Measurements from ENCODE around the gene TM2D3. TPM values are rescaled to one million over a fixed set of nuclear protein-coding genes. Genes with fewer than 3 reads are reported as not detected.

TM2D3 gene
- total RNA-seq, 1 experiment from 2014 or later = 34.7 TPM

DNA sequence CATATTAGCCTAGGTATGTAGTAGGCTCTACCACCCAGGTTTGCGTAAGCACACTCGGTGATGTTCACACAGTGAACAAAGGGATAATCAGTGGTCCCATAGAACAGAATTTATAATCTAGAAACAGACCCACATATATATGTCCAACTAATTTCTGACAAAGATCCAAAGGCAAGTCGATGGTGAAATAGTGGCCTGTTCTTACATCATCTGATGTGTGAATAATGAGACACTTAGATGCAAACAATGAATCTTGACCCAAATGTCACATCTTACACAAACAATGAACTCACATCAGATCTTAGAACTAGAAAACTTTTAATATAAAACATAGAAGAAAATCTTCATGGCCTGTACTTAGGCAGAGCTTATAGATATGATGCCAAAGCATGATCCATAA lies 17.6 kb upstream of the TM2D3 start:
- no peaks in the 10 kb centered on the region for H3K27me3 Mint-ChIP-seq (ENCODE audit: insufficient read depth, unreplicated experiment)
- H3K36me3 ChIP-seq (ENCODE audit: control insufficient read depth, insufficient read depth, low read length) = no peaks in the 10 kb centered on the region
- no peaks in the 10 kb centered on the region for H3K9me3 Mint-ChIP-seq (ENCODE audit: unreplicated experiment)
- intact Hi-C loops (cut with micrococcal nuclease; ENCODE audit: unreplicated experiment) = no loop called here
- BruUV-seq (replicated peaks) = no TSS peak
- H3K4me1 Mint-ChIP-seq (ENCODE audit: low read depth, unreplicated experiment) = peaks cover 3% of the 10 kb centered on the region
- H3K27ac Mint-ChIP-seq (ENCODE audit: unreplicated experiment) = no peak overlapping the region
- H3K9me3 ChIP-seq = no peaks in the 10 kb centered on the region
- CTCF ChIA-PET = no interaction called here
- no peaks in the 10 kb centered on the region for H3K27me3 ChIP-seq (replicated peaks; ENCODE audit: control insufficient read depth, insufficient read depth, low read length)
- no peak overlapping the region for H3K4me3 Mint-ChIP-seq (ENCODE audit: unreplicated experiment)
- POLR2A ChIA-PET = no interaction called here
- TF ChIP-seq, protein P1, sequence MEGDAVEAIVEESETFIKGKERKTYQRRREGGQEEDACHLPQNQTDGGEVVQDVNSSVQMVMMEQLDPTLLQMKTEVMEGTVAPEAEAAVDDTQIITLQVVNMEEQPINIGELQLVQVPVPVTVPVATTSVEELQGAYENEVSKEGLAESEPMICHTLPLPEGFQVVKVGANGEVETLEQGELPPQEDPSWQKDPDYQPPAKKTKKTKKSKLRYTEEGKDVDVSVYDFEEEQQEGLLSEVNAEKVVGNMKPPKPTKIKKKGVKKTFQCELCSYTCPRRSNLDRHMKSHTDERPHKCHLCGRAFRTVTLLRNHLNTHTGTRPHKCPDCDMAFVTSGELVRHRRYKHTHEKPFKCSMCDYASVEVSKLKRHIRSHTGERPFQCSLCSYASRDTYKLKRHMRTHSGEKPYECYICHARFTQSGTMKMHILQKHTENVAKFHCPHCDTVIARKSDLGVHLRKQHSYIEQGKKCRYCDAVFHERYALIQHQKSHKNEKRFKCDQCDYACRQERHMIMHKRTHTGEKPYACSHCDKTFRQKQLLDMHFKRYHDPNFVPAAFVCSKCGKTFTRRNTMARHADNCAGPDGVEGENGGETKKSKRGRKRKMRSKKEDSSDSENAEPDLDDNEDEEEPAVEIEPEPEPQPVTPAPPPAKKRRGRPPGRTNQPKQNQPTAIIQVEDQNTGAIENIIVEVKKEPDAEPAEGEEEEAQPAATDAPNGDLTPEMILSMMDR (IDR thresholded peaks at IDR 0.05; ENCODE audit: insufficient read depth in 1 of 2, low read depth in 1 of 2, low read length in 1 of 2, severe bottlenecking in 1 of 2, unreplicated experiment in 1 of 2) = no peak
- no peaks in the 10 kb centered on the region for H3K36me3 Mint-ChIP-seq (ENCODE audit: insufficient read depth, unreplicated experiment)
- no peaks in the 10 kb centered on the region for H3K4me1 ChIP-seq
- DNase-seq = no peak
- H3K4me3 ChIP-seq (ENCODE audit: low read depth, low read length) = no peak overlapping the region

DNA sequence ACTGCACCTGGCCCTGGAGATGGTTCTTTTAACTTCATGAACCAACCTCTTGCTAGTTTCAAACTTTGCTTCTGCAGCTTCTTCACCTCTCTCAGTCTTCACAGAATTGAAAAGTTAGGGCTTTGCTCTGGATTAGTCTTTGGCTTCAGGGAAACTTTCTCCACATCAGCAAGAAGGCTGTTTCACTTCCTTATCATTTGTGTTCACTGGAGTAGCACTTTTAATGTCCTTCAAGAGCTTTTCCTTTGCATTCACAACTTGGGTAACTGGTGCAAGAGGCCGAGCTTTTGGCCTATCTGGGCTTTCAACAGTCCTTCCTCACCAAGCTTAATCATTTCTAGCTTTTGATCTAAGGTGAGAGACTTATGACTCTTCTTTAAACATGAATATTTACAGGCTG lies 15.7 kb upstream of the TM2D3 start:
- ChIA-PET POLR2A (no interaction called here), CTCF (interaction anchor here (0.7 kb wide), 1 partner anchor 552 kb away, joined by 3 read pairs; no protein-coding TSS in a partner anchor)
- Mint-ChIP-seq H3K4me1 (ENCODE audit: low read depth, unreplicated experiment) (peaks cover 10% of the 10 kb centered on the region), H3K4me3 (ENCODE audit: unreplicated experiment) (no peak overlapping the region), H3K36me3 (ENCODE audit: insufficient read depth, unreplicated experiment) (no peaks in the 10 kb centered on the region), H3K27ac (ENCODE audit: unreplicated experiment) (no peak overlapping the region), H3K27me3 (ENCODE audit: insufficient read depth, unreplicated experiment) (no peaks in the 10 kb centered on the region), H3K9me3 (ENCODE audit: unreplicated experiment) (no peaks in the 10 kb centered on the region)
- no TSS peak for BruUV-seq (replicated peaks)
- TF ChIP-seq, protein P1 (IDR thresholded peaks at IDR 0.05; ENCODE audit: insufficient read depth in 1 of 2, low read depth in 1 of 2, low read length in 1 of 2, severe bottlenecking in 1 of 2, unreplicated experiment in 1 of 2) = no peak
- Histone ChIP-seq H3K4me3 (ENCODE audit: low read depth, low read length) (no peak overlapping the region), H3K27me3 (replicated peaks; ENCODE audit: control insufficient read depth, insufficient read depth, low read length) (no peaks in the 10 kb centered on the region), H3K9me3 (no peaks in the 10 kb centered on the region), H3K4me1 (no peaks in the 10 kb centered on the region), H3K36me3 (ENCODE audit: control insufficient read depth, insufficient read depth, low read length) (no peaks in the 10 kb centered on the region)
- intact Hi-C loops (cut with micrococcal nuclease; ENCODE audit: unreplicated experiment) = no loop called here
- DNase-seq = no peak

DNA sequence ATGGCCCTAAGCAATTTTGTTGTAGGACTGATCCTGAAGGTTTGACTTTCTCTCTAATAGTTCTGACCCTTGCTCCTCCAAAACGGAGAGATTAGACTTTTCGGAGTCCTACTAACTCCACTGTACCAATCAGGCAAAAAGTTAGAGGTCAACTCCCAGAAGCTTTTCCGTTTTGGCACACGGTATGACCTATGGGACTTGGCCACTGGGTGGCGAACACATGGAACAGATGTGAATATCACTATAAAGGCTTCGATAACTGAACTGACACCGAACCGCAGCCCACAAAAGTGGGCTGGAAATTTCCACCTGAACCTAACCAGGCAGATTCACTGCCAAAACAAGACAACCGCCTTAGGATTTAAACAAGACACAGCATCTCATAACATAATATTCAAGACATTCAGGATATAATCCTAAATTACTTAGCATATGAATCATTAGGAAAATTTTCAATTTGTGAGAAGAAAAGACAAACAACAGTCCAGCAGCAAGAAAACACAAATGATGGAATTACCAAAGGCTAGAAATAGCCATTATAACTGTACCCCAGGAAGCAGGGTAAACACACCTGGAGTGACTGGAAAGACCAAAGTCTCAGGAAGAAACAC lies 12.2 kb upstream of the TM2D3 start:
- DNase-seq = peak in 1 of 2 experiments; percentile 41
- BruUV-seq (replicated peaks) = no TSS peak
- CTCF ChIA-PET = interaction anchor here (0.5 to 0.7 kb wide), 3 partner anchors 12 to 46 kb away, joined by 3 to 5 read pairs (median 3); no protein-coding TSS in a partner anchor

More for the DNA sequence above, 12.2 kb upstream of the TM2D3 start:
- Histone ChIP-seq H3K27me3 (replicated peaks; ENCODE audit: control insufficient read depth, insufficient read depth, low read length) (no peaks in the 10 kb centered on the region), H3K4me1 (no peaks in the 10 kb centered on the region), H3K9me3 (no peaks in the 10 kb centered on the region), H3K4me3 (ENCODE audit: low read depth, low read length) (no peak overlapping the region), H3K36me3 (ENCODE audit: control insufficient read depth, insufficient read depth, low read length) (no peaks in the 10 kb centered on the region)
- peaks cover 10% of the 10 kb centered on the region for H3K4me1 Mint-ChIP-seq (ENCODE audit: low read depth, unreplicated experiment)
- H3K27me3 Mint-ChIP-seq (ENCODE audit: insufficient read depth, unreplicated experiment) = no peaks in the 10 kb centered on the region
- no peak overlapping the region for H3K4me3 Mint-ChIP-seq (ENCODE audit: unreplicated experiment)
- intact Hi-C loops (cut with micrococcal nuclease; ENCODE audit: unreplicated experiment) = loop anchor here (2.0 kb wide), 1 partner anchor 108 kb away; no protein-coding TSS in a partner anchor
- no peak overlapping the region for H3K27ac Mint-ChIP-seq (ENCODE audit: unreplicated experiment)
- POLR2A ChIA-PET = no interaction called here
- TF ChIP-seq, protein P1 (IDR thresholded peaks at IDR 0.05; ENCODE audit: insufficient read depth in 1 of 2, low read depth in 1 of 2, low read length in 1 of 2, severe bottlenecking in 1 of 2, unreplicated experiment in 1 of 2) = peak; percentile 35 to 70
- H3K9me3 Mint-ChIP-seq (ENCODE audit: unreplicated experiment) = no peaks in the 10 kb centered on the region
- H3K36me3 Mint-ChIP-seq (ENCODE audit: insufficient read depth, unreplicated experiment) = no peaks in the 10 kb centered on the region
